Activated naive CD4-positive, alpha-beta T cell treated with anti-CD3 and anti-CD28 coated beads, Interleukin-2, amount 50 U/mL, for 16 hours (primary cell): Measurements from ENCODE around the gene KRTAP10-12.
A peak's percentile ranks its signal among the peaks of the same experiment; 100 is the strongest.

ENCODE experiments used
- DNase-seq: peaks from one replicate; pipeline ENCODE4 v3.0.0-alpha.2; 2020

Gene KRTAP10-12

GRCh38 chr21:44699502-44700001 is 2.6 kb downstream of the KRTAP10-12 start:
- no peak for DNase-seq

GRCh38 chr21:44700101-44701022 is 3.4 kb downstream of the KRTAP10-12 start:
- no peak for DNase-seq

GRCh38 chr21:44701023-44701400 is 4.0 kb downstream of the KRTAP10-12 start:
- DNase-seq: no peak

- no peak for DNase-seq
Observed at GRCh38 chr21:44701541-44701940, 4.6 kb downstream of the KRTAP10-12 start.

- no peak for DNase-seq
Observed at GRCh38 chr21:44702111-44702972, 5.4 kb downstream of the KRTAP10-12 start.

- DNase-seq: no peak
Observed at GRCh38 chr21:44702973-44703730, 6.2 kb downstream of the KRTAP10-12 start.

GRCh38 chr21:44703731-44704635 is 7.0 kb downstream of the KRTAP10-12 start:
- DNase-seq: no peak

GRCh38 chr21:44704636-44705001 is 7.6 kb downstream of the KRTAP10-12 start:
- no peak for DNase-seq

GRCh38 chr21:44706026-44706705 is 9.2 kb downstream of the KRTAP10-12 start:
- no peak for DNase-seq

GRCh38 chr21:44706706-44707581 is 10.0 kb downstream of the KRTAP10-12 start:
- no peak for DNase-seq

GRCh38 chr21:44708213-44708865 is 11.4 kb downstream of the KRTAP10-12 start:
- DNase-seq: no peak

- no peak for DNase-seq
Observed at GRCh38 chr21:44708866-44709425, 12.0 kb downstream of the KRTAP10-12 start.

GRCh38 chr21:44709426-44710293 is 12.7 kb downstream of the KRTAP10-12 start:
- peak; percentile 50 for DNase-seq

GRCh38 chr21:44710294-44710665 is 13.3 kb downstream of the KRTAP10-12 start:
- DNase-seq: no peak

GRCh38 chr21:44710756-44711326 is 13.9 kb downstream of the KRTAP10-12 start:
- no peak for DNase-seq

GRCh38 chr21:44711327-44712202 is 14.6 kb downstream of the KRTAP10-12 start, which contains the start of gene TSPEAR:
Gene TSPEAR, minus strand, starts transcription at chr21:44711572. Its CDS starts 58 bp downstream, at chr21:44711514.
- DNase-seq: no peak
